ENCODE measurements around the gene IL27RA. TPM values are rescaled to one million over a fixed set of nuclear protein-coding genes. Genes with fewer than 3 reads are reported as not detected.
"Not testable (repeated sequence)": the region's sequence is repeated elsewhere in the genome, so short reads cannot be mapped to it uniquely, and the experiment has no call there.

Gene IL27RA
- total RNA-seq, 1 donor from 2014 or later, result not detected

DNA sequence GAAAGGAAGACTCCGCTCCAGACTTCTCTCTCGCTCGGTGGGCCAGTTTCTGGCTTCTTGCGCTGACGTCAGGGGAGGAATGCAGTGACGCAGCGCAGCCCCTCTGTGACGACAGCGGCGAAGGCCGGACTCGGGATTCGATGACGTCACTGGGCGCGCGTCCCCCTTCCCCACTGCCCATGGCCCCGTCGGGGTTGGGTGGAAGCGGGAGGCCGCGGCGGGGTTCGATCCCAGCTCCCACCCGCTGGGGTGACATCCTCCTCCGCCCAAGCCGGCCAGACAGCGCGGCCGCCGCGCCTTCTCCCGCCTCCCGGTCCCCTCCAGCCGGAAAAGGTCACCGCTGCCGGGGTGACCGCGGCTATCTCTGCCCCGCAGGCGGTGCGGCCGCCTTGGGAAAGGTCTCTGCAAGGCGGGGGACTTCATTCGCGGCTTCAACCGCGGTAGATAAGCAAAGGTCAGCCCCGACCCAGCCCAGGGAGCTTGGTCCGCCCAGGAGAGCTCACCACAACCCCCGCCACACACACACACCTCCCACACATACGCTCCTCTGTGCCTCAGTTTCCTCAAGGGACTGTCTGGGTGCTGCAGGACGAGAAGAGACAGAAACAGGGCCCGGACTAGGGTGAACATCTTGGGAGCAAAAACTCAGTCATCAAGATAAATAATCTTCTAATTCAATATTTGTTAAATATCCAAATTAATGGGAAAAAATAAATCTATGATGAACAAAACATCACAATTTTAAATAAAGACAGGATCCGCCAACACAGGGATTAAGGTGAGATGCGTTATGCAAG lies 24.6 kb upstream of the IL27RA start:
- Mint-ChIP-seq H3K4me3 (ENCODE audit: unreplicated experiment) (peak overlapping the region; percentile 93), H3K4me1 (ENCODE audit: low read depth, unreplicated experiment) (no peaks in the 10 kb centered on the region), H3K36me3 (ENCODE audit: unreplicated experiment) (no peaks in the 10 kb centered on the region), H3K9me3 (ENCODE audit: unreplicated experiment) (peaks cover 11% of the 10 kb centered on the region), H3K27me3 (ENCODE audit: unreplicated experiment) (peaks cover 12% of the 10 kb centered on the region), H3K27ac (ENCODE audit: unreplicated experiment) (peak overlapping the region; percentile 99)
- DNase-seq, result peak; percentile 93
- TF ChIP-seq, protein P1, sequence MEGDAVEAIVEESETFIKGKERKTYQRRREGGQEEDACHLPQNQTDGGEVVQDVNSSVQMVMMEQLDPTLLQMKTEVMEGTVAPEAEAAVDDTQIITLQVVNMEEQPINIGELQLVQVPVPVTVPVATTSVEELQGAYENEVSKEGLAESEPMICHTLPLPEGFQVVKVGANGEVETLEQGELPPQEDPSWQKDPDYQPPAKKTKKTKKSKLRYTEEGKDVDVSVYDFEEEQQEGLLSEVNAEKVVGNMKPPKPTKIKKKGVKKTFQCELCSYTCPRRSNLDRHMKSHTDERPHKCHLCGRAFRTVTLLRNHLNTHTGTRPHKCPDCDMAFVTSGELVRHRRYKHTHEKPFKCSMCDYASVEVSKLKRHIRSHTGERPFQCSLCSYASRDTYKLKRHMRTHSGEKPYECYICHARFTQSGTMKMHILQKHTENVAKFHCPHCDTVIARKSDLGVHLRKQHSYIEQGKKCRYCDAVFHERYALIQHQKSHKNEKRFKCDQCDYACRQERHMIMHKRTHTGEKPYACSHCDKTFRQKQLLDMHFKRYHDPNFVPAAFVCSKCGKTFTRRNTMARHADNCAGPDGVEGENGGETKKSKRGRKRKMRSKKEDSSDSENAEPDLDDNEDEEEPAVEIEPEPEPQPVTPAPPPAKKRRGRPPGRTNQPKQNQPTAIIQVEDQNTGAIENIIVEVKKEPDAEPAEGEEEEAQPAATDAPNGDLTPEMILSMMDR (IDR thresholded peaks at IDR 0.05; ENCODE audit: partially characterized antibody, unreplicated experiment), result no peak

DNA sequence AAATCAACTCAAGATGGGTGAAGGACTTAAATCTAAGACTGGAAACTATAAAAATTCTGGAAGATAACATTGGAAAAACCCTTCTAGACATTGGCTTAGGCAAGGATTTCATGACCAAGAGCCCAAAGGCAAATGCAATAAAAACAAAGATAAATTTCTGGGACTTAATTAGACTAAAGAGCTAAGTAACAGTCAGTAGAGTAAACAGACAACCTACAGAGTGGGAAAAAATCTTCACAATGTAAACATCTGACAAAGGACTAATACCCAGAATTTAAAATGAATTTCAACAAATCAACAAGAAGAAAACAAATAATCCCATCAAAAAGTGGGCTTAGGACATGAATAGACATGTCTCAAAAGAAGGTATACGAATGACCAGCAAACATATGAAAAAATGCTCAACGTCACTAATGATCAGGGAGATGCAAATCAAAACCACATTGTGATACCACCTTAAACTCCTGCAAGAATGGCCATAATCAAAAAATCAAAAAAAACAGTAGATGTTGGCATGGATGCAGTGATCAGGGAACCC lies 19.1 kb upstream of the IL27RA start:
- no peak overlapping the region for H3K4me3 Mint-ChIP-seq (ENCODE audit: unreplicated experiment)
- no peaks in the 10 kb centered on the region for H3K36me3 Mint-ChIP-seq (ENCODE audit: unreplicated experiment)
- TF ChIP-seq, protein P1 (IDR thresholded peaks at IDR 0.05; ENCODE audit: partially characterized antibody, unreplicated experiment), result no peak
- H3K4me1 Mint-ChIP-seq (ENCODE audit: low read depth, unreplicated experiment), result no peaks in the 10 kb centered on the region
- H3K27me3 Mint-ChIP-seq (ENCODE audit: unreplicated experiment), result peaks cover 3% of the 10 kb centered on the region
- no peak overlapping the region for H3K27ac Mint-ChIP-seq (ENCODE audit: unreplicated experiment)
- DNase-seq, result no peak
- H3K9me3 Mint-ChIP-seq (ENCODE audit: unreplicated experiment), result peaks cover 2% of the 10 kb centered on the region

DNA sequence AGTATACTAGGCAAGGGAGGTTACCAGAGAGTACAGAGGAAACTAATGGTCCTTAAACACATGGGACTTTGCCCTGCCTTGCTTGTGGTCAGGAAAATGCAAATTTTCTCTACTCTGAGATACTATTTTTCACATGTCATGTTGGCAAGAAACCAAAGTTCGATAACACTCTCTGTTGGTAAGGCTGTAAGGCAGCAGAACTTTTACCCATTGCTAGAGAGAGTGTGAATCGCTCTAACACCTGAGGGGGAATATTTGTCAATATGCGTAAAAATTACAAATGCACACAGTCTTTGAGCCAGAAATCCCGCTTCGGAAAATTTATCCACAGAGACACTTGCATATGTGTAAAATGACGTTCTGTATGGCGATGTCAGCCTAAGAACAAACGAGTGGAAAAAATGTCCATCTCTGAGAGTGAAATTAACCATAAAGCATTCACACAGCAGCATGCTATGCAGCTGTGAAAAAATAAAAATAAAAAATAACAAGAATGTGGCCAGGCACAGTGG lies 16.0 kb upstream of the IL27RA start:
- Mint-ChIP-seq H3K27me3 (ENCODE audit: unreplicated experiment) (no peaks in the 10 kb centered on the region), H3K4me1 (ENCODE audit: low read depth, unreplicated experiment) (no peaks in the 10 kb centered on the region), H3K36me3 (ENCODE audit: unreplicated experiment) (no peaks in the 10 kb centered on the region), H3K27ac (ENCODE audit: unreplicated experiment) (no peak overlapping the region), H3K9me3 (ENCODE audit: unreplicated experiment) (peaks cover 1% of the 10 kb centered on the region), H3K4me3 (ENCODE audit: unreplicated experiment) (no peak overlapping the region)
- TF ChIP-seq, protein P1 (IDR thresholded peaks at IDR 0.05; ENCODE audit: partially characterized antibody, unreplicated experiment), result no peak
- no peak for DNase-seq

DNA sequence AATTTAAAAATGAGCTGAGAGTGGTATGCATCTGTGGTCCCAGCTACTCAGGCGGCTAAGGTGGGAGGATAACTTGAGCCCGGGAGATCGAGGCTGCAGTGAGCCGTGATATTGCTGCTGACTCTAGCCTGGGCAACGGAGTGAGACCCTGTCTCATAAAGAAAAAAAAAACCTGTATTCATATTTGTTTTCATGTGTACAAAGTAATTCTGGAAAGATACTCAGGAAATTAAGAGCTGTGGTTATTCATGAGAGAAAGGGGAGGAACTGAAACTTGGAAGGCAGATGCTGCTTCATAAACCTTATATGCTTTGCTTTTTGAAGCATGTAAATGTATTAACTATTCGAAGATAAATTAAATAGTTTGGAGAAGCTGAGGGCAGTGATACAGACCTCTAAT lies 12.5 kb upstream of the IL27RA start:
- Mint-ChIP-seq H3K4me3 (ENCODE audit: unreplicated experiment) (no peak overlapping the region), H3K4me1 (ENCODE audit: low read depth, unreplicated experiment) (no peaks in the 10 kb centered on the region), H3K9me3 (ENCODE audit: unreplicated experiment) (peaks cover 1% of the 10 kb centered on the region), H3K27ac (ENCODE audit: unreplicated experiment) (no peak overlapping the region), H3K27me3 (ENCODE audit: unreplicated experiment) (no peaks in the 10 kb centered on the region), H3K36me3 (ENCODE audit: unreplicated experiment) (no peaks in the 10 kb centered on the region)
- TF ChIP-seq, protein P1 (IDR thresholded peaks at IDR 0.05; ENCODE audit: partially characterized antibody, unreplicated experiment), result no peak
- no peak for DNase-seq

DNA sequence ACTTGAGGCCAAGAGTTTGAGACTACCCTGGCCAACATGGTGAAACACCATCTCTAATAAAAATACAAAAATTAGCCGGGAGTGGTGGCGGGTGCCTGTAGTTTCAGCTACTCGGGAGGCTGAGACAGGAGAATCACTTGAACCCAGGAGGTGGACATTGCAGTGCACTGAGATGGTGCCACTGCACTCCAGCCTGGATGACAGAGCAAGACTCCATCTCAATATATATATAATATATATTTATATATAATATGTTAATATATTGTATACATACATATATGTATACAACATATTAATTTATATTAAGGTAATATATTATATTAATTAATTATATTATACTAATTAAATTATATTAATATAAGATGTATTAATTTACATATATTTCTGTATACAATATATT lies 11.8 kb upstream of the IL27RA start:
- H3K36me3 Mint-ChIP-seq (ENCODE audit: unreplicated experiment), result not testable (repeated sequence)

More for the DNA sequence above, 11.8 kb upstream of the IL27RA start:
- H3K9me3 Mint-ChIP-seq (ENCODE audit: unreplicated experiment); H3K27ac Mint-ChIP-seq (ENCODE audit: unreplicated experiment); H3K4me1 Mint-ChIP-seq (ENCODE audit: low read depth, unreplicated experiment); H3K4me3 Mint-ChIP-seq (ENCODE audit: unreplicated experiment); DNase-seq; H3K27me3 Mint-ChIP-seq (ENCODE audit: unreplicated experiment): not testable (repeated sequence)
